8988T (cell line): ENCODE results near the gene BTBD6.

Source experiments
- DNase-seq: peaks from one replicate; pipeline ENCODE4 v3.0.0; 2011

The BTBD6 gene

GRCh38 chr14:105241641-105242040 is 6.7 kb upstream of the BTBD6 start:
- DNase-seq = no peak

- DNase-seq = no peak
Measured at GRCh38 chr14:105244334-105244733, 4.0 kb upstream of the BTBD6 start.

GRCh38 chr14:105247026-105247425 is 1.3 kb upstream of the BTBD6 start:
- no peak for DNase-seq

GRCh38 chr14:105247715-105248367 is 492 bp upstream of the BTBD6 start:
- DNase-seq = no peak

GRCh38 chr14:105249182-105250007 is 1.1 kb downstream of the BTBD6 start:
- no peak for DNase-seq

- DNase-seq = no peak
Measured at GRCh38 chr14:105250008-105250366, 1.7 kb downstream of the BTBD6 start.

GRCh38 chr14:105250986-105251385 is 2.7 kb downstream of the BTBD6 start:
- DNase-seq = no peak

GRCh38 chr14:105251920-105252319 is 3.6 kb downstream of the BTBD6 start:
- DNase-seq = no peak

- no peak for DNase-seq
Measured at GRCh38 chr14:105252552-105253328, 4.4 kb downstream of the BTBD6 start.

GRCh38 chr14:105253329-105253682 is 5.0 kb downstream of the BTBD6 start:
- DNase-seq = no peak

GRCh38 chr14:105255021-105255507 is 6.7 kb downstream of the BTBD6 start:
- no peak for DNase-seq

- DNase-seq = no peak
Measured at GRCh38 chr14:105256292-105256960, 8.1 kb downstream of the BTBD6 start.

GRCh38 chr14:105257464-105257863 is 9.1 kb downstream of the BTBD6 start:
- DNase-seq = no peak

GRCh38 chr14:105258846-105259245 is 10.5 kb downstream of the BTBD6 start:
- DNase-seq = no peak

- no peak for DNase-seq
Measured at GRCh38 chr14:105260959-105261358, 12.6 kb downstream of the BTBD6 start.

GRCh38 chr14:105261781-105262180 is 13.4 kb downstream of the BTBD6 start:
- no peak for DNase-seq

GRCh38 chr14:105267820-105268548 is 19.7 kb downstream of the BTBD6 start:
- no peak for DNase-seq

GRCh38 chr14:105268736-105269354 is 20.5 kb downstream of the BTBD6 start:
- DNase-seq = no peak

GRCh38 chr14:105269405-105269804 is 21.1 kb downstream of the BTBD6 start:
- DNase-seq = no peak

- DNase-seq = no peak
Measured at GRCh38 chr14:105271224-105271890, 23.0 kb downstream of the BTBD6 start.

GRCh38 chr14:105272623-105273022 is 24.3 kb downstream of the BTBD6 start:
- DNase-seq = no peak
